HG03378 (cell line): ENCODE data around the gene PCGF1.

Experiments
- ATAC-seq: cut with Tn5 transposase; IDR thresholded peaks from one replicate; pipeline ENCODE4 v1.9.1; 2021; ENCODE audit warnings: mild to moderate bottlenecking, moderate library complexity; ENCODE audit not compliant: unreplicated experiment

Gene PCGF1

GRCh38 chr2:74515981-74516633 is 8.6 kb upstream of the PCGF1 start:
- no peak for ATAC-seq

- no peak for ATAC-seq
Observed at GRCh38 chr2:74515271-74515980, 7.9 kb upstream of the PCGF1 start.

GRCh38 chr2:74514368-74515270 is 7.1 kb upstream of the PCGF1 start, which contains the start of gene TLX2:
TSS of gene TLX2 (plus strand) at chr2:74514450. CDS start at chr2:74514807, 357 bp downstream.
- ATAC-seq, result no peak

- no peak for ATAC-seq
Observed at GRCh38 chr2:74513605-74514367, 6.3 kb upstream of the PCGF1 start.

- no peak for ATAC-seq
Observed at GRCh38 chr2:74512744-74513604, 5.5 kb upstream of the PCGF1 start.

- ATAC-seq, result no peak
Observed at GRCh38 chr2:74511104-74511989, 3.9 kb upstream of the PCGF1 start.

- ATAC-seq, result no peak
Observed at GRCh38 chr2:74510272-74510671, 2.8 kb upstream of the PCGF1 start.

- peak; percentile 1 for ATAC-seq
Observed at GRCh38 chr2:74507926-74508520, 528 bp upstream of the PCGF1 start.

GRCh38 chr2:74505448-74506246 is 1.8 kb downstream of the PCGF1 start:
- no peak for ATAC-seq

GRCh38 chr2:74504591-74504990 is 2.9 kb downstream of the PCGF1 start:
- no peak for ATAC-seq

- ATAC-seq, result no peak
Observed at GRCh38 chr2:74503506-74504475, 3.7 kb downstream of the PCGF1 start.

GRCh38 chr2:74502720-74503505 is 4.6 kb downstream of the PCGF1 start:
- no peak for ATAC-seq

GRCh38 chr2:74502147-74502719 is 5.3 kb downstream of the PCGF1 start:
- no peak for ATAC-seq

- ATAC-seq, result no peak
Observed at GRCh38 chr2:74501335-74502071, 6.0 kb downstream of the PCGF1 start.

GRCh38 chr2:74500578-74500946 is 6.9 kb downstream of the PCGF1 start:
- ATAC-seq, result no peak
